Measurements from ENCODE around the gene MEMO1. TPM values are rescaled to one million over a fixed set of nuclear protein-coding genes. Genes with fewer than 3 reads are reported as not detected.

Gene MEMO1
- total RNA-seq, 1 experiment from 2014 or later: 66.0 TPM

GRCh38 chr2:31999438-31999837, 11.4 kb downstream of the MEMO1 start:
- ChIA-PET POLR2A (ENCODE audit: low non-redundant PET) (no interaction called here), CTCF (interaction anchor here (0.5 kb wide), 1 partner anchor 43 kb away, joined by 4 read pairs; no protein-coding TSS in a partner anchor)
- BruUV-seq (replicated peaks): no TSS peak

GRCh38 chr2:31998731-31999383, 12.0 kb downstream of the MEMO1 start:
- no peak overlapping the region for H3K4me3 ChIP-seq (ENCODE audit: low read depth, low read length, poor library complexity, severe bottlenecking)
- BruUV-seq (replicated peaks): no TSS peak
- TF ChIP-seq CTCF (conservative IDR thresholded peaks at IDR 0.05; ENCODE audit: low read depth, low read length): no peak
- TF ChIP-seq EZH2 (IDR thresholded peaks at IDR 0.05; ENCODE audit: borderline replicate concordance, low read depth, low read length, poor library complexity, severe bottlenecking): no peak
- ChIA-PET POLR2A (ENCODE audit: low non-redundant PET) (no interaction called here), CTCF (no interaction called here)
- H3K36me3 ChIP-seq (ENCODE audit: insufficient read depth, low read length, poor library complexity, severe bottlenecking): no peaks in the 10 kb centered on the region
- no peaks in the 10 kb centered on the region for H3K27me3 ChIP-seq (replicated peaks; ENCODE audit: insufficient read depth, low read depth, low read length, poor library complexity)
- no peak for DNase-seq (ENCODE audit: low spot score)
- intact Hi-C loops (cut with micrococcal nuclease; ENCODE audit: unreplicated experiment): no loop called here
- H3K27ac ChIP-seq (ENCODE audit: low read depth, low read length, poor library complexity, severe bottlenecking): no peak overlapping the region
- peaks cover 6% of the 10 kb centered on the region for H3K4me1 ChIP-seq (ENCODE audit: insufficient read depth, low read length, poor library complexity, severe bottlenecking)
- H3K9me3 ChIP-seq (ENCODE audit: low read depth, low read length, poor library complexity, severe bottlenecking): no peaks in the 10 kb centered on the region

More at GRCh38 chr2:31999438-31999837, 11.4 kb downstream of the MEMO1 start:
- Histone ChIP-seq H3K36me3 (ENCODE audit: insufficient read depth, low read length, poor library complexity, severe bottlenecking) (no peaks in the 10 kb centered on the region), H3K4me1 (ENCODE audit: insufficient read depth, low read length, poor library complexity, severe bottlenecking) (peaks cover 6% of the 10 kb centered on the region), H3K9me3 (ENCODE audit: low read depth, low read length, poor library complexity, severe bottlenecking) (no peaks in the 10 kb centered on the region), H3K4me3 (ENCODE audit: low read depth, low read length, poor library complexity, severe bottlenecking) (no peak overlapping the region), H3K27me3 (replicated peaks; ENCODE audit: insufficient read depth, low read depth, low read length, poor library complexity) (no peaks in the 10 kb centered on the region), H3K27ac (ENCODE audit: low read depth, low read length, poor library complexity, severe bottlenecking) (no peak overlapping the region)
- no peak for TF ChIP-seq EZH2 (IDR thresholded peaks at IDR 0.05; ENCODE audit: borderline replicate concordance, low read depth, low read length, poor library complexity, severe bottlenecking)
- no peak for TF ChIP-seq CTCF (conservative IDR thresholded peaks at IDR 0.05; ENCODE audit: low read depth, low read length)
- DNase-seq (ENCODE audit: low spot score): no peak
- intact Hi-C loops (cut with micrococcal nuclease; ENCODE audit: unreplicated experiment): no loop called here

- intact Hi-C loops (cut with micrococcal nuclease; ENCODE audit: unreplicated experiment): no loop called here
- Histone ChIP-seq H3K9me3 (ENCODE audit: low read depth, low read length, poor library complexity, severe bottlenecking) (no peaks in the 10 kb centered on the region), H3K27me3 (replicated peaks; ENCODE audit: insufficient read depth, low read depth, low read length, poor library complexity) (no peaks in the 10 kb centered on the region), H3K4me3 (ENCODE audit: low read depth, low read length, poor library complexity, severe bottlenecking) (no peak overlapping the region), H3K27ac (ENCODE audit: low read depth, low read length, poor library complexity, severe bottlenecking) (no peak overlapping the region), H3K4me1 (ENCODE audit: insufficient read depth, low read length, poor library complexity, severe bottlenecking) (peaks cover 6% of the 10 kb centered on the region), H3K36me3 (ENCODE audit: insufficient read depth, low read length, poor library complexity, severe bottlenecking) (no peaks in the 10 kb centered on the region)
- DNase-seq (ENCODE audit: low spot score): peak; percentile 60
- ChIA-PET CTCF (no interaction called here), POLR2A (ENCODE audit: low non-redundant PET) (interaction anchor here (0.5 kb wide), 2 partner anchors 21 to 66 kb away, joined by 3 to 5 read pairs; no protein-coding TSS in a partner anchor)
- no TSS peak for BruUV-seq (replicated peaks)
- TF ChIP-seq EZH2 (IDR thresholded peaks at IDR 0.05; ENCODE audit: borderline replicate concordance, low read depth, low read length, poor library complexity, severe bottlenecking) (no peak), CTCF (conservative IDR thresholded peaks at IDR 0.05; ENCODE audit: low read depth, low read length) (no peak)
These were observed 13.2 kb downstream of the MEMO1 start for GRCh38 chr2:31997653-31998052.
